Fibroblast of skin of left quadriceps (primary cell): ENCODE results near the gene APBA2.

Experiments
- DNase-seq, 2 experiments: peaks; one replicate each; pipeline ENCODE4 v3.0.0-alpha.2; 2013; ENCODE audit warnings: low read depth in 2 of 2

APBA2 gene

DNA sequence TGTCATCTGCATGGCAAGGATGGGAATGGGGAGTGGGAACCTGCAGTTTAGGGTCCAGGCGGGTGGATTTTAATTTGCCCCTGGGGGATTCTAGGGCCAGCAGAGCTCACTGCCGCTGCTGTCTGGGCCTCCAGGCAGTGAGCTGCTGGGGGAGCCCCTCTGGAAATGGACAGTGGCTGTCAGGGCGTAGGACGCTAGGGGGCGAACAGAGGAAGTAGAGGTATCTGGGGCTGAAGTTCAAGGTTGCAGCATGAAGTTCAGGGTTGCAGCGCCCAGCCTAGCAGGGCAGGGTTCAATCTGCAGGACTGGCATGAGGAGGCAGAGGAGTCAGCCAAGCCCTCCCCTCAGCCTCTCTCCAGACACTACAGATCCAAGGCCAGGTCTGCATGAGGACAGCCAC is 49.5 kb downstream of the APBA2 start:
- no peak for DNase-seq

DNA sequence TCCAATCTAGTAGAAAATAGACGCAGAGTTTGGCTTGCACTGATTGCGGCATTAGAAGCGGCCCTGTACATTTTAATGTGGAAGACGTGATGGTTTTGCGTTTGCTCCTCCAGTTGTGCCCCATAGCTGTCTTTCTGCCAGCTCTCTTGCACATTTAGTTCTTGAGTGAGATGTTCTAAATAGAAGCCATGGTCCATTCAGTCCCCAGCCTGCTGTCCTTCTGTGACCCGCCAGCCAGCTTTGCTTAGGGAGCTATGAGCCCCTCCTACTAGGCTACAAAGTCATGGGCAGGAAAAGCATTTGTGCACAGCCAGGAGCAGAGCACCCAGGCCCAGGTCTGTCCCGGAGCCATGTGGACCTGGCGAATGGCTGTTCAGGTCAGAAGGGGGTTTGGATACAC is 50.3 kb downstream of the APBA2 start:
- no peak for DNase-seq

GRCh38 chr15:28936481-28936881 is 50.7 kb downstream of the APBA2 start:
- DNase-seq = no peak

- DNase-seq = no peak
Measured at GRCh38 chr15:28937271-28937670, 51.5 kb downstream of the APBA2 start.

- no peak for DNase-seq
Measured at GRCh38 chr15:28942046-28942445, 56.3 kb downstream of the APBA2 start.

DNA sequence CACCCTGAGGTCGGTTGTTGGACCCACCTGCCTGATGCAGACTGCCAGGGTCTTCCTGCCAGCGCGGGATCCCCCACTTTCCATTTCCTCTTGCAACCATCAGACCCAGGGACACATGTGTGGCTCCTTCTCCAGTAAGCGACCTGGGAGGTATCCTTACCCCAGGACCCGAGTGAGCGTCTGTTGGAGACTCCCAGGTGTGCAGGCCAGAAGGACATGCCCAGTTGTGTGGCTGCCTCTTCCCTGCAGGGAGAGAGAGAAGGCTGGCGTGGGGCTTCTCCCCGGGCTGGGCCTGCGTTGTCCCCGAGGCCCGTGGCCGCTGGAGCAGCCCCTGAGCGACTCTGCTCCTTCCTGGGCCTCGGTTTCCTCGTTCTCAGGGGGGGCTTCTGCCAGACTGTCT is 56.8 kb downstream of the APBA2 start:
- DNase-seq = no peak

GRCh38 chr15:28943146-28943545 is 57.4 kb downstream of the APBA2 start:
- DNase-seq = no peak

DNA sequence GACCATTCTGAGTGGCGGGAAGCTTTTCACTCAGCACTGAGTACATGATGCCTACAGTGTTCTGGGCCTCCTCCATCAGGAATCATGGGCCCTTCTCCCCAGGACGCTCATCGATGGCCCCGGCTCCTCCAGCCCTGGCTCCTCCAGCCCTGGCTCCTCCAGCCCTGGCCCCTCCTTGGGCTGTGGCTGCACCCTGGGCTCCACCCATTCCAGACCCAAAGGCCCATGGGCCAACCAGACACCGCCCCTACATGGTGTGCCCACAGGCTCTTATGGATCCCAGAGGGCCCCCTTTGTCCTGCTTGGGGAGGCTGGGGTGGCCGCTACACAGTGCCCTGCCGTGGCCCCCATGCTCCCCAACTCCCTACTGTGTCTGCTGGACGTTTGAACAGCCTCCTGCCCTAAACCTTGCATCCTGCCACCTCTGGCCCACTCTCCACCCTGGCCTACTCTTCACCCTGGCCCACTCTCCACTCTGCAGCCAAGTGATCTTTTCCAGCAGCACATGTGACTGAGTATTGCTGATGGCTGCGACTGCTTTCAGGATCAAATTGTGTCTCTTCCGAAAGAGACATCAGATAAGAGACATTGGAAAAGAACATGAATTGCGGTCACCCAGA is 57.9 kb downstream of the APBA2 start:
- DNase-seq = no peak

DNA sequence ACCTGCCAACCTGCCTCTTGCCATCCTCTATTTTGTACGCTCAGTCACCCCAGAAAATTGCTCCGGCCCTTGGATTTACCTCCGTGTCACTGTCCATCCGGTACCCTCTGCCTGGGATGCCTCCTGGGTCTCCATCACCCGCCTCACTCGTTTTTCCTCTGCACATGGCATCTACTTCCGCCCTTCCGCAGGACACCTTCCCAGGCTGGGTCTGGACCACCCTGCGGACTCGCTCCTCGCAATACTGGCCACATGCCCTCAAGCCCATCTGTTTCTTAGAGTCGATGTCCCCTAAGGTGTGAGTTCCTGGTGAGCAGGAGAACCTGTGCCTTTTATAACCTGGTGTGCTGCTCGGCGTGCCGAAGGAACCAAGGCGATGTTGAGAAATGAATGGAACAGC is 58.5 kb downstream of the APBA2 start:
- no peak for DNase-seq

DNA sequence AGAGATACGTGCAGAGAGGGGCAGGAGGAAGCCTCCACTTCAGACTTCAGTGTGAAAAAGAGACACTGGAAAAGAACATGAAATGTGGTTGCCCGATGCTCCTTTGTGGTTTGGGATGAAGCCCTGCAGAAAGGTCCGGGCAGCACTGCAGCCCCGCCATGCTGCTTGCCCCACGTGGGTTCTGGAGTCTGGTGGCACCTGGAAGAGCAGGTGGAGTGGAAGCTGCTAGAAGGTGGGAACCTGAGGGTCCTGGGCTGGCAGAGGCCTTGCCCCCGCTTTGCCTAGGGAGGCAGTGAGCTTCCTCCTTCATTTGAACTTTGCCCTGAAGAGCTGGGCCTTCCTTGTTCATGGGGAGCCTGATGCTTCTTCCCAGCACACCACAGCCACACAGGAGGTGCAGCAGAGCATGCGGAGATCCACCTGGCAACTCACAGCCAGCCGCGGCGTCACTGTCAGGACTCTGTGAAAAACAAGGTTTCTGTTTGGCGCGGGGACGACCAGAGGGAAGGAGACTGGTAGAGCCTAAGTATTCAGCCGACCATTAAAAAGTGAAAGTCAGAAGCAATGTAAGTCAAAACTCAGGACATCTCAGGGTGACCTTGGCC is 59.0 kb downstream of the APBA2 start:
- DNase-seq = no peak

GRCh38 chr15:28945626-28946230 is 60.0 kb downstream of the APBA2 start:
- DNase-seq = no peak

GRCh38 chr15:28946803-28947202 is 61.0 kb downstream of the APBA2 start:
- no peak for DNase-seq

- no peak for DNase-seq
Measured at GRCh38 chr15:28947221-28947674, 61.5 kb downstream of the APBA2 start.

DNA sequence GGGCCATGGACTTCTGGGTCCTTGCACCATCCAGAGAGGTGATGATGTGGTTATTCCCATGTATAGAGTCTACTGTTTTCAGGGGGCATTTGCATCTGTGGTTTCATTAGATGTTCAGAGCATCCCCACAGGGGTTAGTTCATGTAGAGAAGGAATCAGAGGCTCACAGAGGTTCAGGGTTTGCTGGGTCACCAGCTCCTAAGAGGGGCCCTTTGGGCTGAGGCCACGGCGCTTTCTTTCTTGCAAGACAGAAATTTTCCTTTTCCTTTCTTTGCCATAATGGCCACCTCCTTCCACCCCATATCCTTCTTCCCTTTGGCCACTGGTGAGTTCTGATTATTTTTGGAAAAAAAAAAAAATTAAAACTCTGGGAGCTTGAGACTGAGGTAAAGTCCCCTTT is 62.3 kb downstream of the APBA2 start:
- no peak for DNase-seq

DNA sequence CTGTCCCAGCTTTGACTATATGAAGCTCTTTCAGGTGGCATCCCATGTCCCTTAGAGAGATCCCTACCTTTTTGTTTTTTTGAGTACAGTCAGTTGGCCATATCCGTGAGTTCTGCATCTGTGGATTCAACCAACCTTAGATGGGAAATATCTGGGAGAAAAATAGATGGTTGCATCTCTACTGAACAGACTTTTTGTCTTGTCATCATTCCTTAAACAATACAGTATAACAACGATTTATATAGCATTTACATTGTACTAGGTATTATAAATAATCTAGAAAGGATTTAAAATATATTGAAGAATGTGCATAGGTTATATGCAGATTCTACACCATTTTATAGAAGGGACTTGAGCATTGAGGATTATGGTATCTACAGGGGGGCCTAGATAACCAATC is 65.1 kb downstream of the APBA2 start:
- DNase-seq = no peak

DNA sequence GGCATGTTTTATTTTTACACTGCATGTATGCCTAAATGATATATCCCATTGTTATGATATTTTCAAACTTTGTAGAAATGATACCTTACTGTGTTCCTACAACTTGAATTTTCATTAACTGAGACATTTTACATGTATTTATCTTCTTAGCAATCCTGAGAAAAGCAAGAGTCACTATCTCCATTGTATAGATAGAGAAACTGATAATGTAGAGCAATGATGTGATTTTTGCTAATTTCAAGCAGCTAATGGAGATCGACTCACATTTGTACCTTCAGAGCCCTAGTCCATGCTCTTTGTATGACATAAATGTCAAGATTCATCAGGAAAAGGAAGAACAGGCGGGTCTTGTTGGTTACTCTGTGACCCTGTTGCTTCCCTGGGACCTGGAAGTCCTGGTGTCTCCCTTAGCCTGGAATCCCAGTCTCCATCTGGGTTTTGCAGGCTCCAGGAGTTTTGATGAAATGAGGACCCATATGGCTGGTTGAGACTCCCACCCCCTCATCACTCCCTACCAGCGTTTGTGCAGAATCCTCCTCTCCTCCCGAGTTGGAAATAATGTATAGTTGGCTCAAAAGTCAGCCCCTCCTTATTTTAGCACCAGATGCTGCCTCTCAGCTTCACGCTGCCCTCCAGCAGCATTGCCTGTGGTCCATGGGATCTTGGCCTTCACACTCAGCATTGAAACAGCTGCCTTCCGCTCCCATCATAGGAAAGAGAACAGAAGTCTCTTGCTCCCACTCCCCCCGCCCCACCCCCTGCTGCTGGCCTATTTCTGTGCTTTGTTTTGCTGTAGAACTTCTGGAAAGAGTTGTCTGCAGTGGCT is 67.1 kb downstream of the APBA2 start:
- DNase-seq = no peak

- DNase-seq = no peak
Measured at GRCh38 chr15:28953573-28954195, 67.9 kb downstream of the APBA2 start.

DNA sequence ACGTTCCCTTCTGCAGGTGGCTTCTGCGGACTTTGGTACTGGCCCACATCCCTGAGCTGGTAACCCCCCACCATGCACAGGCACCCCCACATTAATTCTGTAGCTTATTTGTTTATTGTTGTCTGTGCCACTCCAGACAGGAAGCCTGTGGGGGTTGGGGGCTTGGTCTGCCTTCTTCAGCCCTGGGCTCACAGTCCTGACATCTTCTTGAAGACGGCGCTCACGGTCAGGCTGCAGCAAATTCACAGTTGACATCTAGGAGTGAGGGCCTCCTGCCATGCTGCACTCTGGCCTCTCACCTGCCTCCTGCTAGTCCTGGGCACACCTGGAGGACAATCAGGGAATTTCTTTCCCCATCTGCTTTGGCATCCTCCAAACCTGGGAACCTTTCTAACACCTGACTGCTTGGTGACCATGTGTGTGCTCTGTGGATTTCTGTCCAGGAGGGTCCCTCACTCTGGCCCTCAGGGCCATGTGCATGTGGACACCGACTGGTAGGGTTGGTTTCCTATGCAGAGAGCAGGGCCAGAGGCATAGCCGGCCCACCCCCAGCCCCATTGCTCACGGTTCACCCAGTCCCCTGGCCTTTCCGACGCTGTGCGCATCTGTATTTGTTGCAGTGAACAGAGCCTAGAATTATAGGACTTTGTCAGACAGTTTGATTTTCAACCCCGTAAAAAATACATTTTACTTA is 68.8 kb downstream of the APBA2 start:
- DNase-seq = no peak

DNA sequence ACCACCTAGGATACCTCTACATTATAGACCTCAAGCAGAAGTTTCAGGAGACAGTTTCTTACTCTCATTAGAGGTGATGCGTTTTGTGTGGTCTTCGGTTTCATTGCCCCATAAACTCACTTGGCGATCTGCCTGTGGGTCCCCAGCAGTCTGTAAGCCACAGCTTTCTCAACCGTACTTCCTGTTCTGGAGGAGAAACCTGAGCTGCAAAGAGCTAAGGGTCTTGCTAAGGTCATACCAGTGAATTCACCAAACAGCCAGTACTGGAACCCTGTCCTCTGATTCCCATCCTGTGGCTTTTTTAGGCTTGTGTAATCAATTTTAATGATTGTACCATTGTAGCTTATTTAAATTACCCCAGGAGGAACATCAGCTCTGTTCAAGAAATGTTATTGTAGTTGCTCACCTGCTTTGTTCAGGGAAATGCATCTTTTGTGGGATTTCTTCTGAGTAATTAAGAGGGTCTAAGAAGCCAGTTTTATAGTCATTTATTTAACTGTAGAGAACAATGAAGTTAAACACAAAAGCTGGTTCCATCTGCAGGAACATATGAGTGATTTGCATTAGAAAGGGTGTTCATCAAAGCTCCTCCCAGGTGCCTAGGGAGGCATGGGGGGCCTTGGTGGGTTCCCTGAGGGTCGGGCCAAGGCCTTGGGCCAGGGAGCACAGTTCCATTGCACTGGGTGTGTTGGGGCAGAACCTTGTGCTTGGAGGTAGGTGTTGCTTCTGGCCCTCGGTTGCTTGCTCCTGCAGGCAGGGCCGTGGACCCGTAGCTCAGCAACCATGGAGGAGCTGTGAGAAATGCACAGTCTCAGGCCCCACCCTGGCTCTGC is 69.6 kb downstream of the APBA2 start:
- DNase-seq = peak; percentile 21 to 29

DNA sequence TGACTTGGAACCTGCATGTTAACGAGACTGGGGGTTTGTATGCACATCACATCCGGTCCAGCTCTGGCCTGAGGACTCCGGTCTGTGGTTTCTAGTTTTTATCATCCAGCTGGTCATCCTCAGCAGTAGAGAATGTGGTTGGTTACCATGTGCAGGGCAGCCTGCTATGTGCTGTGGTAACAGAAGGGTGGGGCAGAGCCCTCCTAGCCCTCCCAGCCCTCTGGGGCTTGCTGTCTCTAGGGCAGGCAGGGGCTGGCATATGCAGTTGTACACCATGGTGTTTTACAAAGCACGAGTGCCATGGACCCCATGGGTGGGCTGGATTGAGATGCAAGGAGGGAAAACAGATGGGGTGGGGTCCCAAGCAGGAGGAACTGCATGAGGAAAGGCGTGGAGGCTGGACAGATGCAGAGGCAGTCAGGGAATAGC is 70.2 kb downstream of the APBA2 start:
- no peak for DNase-seq

DNA sequence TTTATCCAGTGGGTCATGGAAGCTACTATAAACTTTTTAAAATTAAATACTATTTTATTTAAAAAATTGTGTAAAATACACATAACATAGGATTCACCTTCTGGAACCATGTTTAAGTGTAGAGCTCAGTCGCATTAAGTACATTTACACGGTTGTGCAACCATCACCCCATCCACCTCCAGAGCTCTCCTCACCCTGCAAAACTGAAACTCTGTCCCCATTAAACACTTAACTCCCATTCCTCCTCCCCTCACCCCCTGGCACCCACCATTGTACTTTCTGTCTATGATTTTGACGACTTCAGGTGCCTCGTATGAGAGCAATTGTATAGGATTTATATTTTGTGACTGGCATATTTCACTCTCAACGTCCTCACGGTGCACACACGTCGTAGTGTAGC is 70.7 kb downstream of the APBA2 start:
- no peak for DNase-seq
